Colonic mucosa (tissue), 4 donors: ENCODE measurements around the gene RNF222. TPM values are rescaled to one million over a fixed set of nuclear protein-coding genes. Genes with fewer than 3 reads are reported as not detected.
"Not testable (repeated sequence)": the region's sequence is repeated elsewhere in the genome, so short reads cannot be mapped to it uniquely, and the experiment has no call there.

ENCODE experiments used
- DNase-seq: peaks from one replicate; pipeline ENCODE4 v3.0.0-alpha.2; 2020
- H3K27ac ChIP-seq: fragments of 200-600 bp; one replicate; pipeline ENCODE4 v1.8.0; 2021
- H3K27me3 ChIP-seq: fragments of 200-600 bp; one replicate; pipeline ENCODE4 v1.8.0; 2021
- H3K36me3 ChIP-seq: fragments of 200-600 bp; one replicate; pipeline ENCODE4 v1.8.0; 2021
- H3K4me1 ChIP-seq: fragments of 200-600 bp; one replicate; pipeline ENCODE4 v1.8.0; 2021; ENCODE audit warnings: mild to moderate bottlenecking
- H3K4me3 ChIP-seq: fragments of 200-600 bp; one replicate; pipeline ENCODE4 v1.8.0; 2021
- H3K9ac ChIP-seq, 2 donors: one replicate each; pipeline ENCODE4 v1.7.0; 2013; ENCODE audit warnings: control low read depth in 2 of 2, low read depth in 2 of 2, low read length in 2 of 2
- H3K9me3 ChIP-seq: fragments of 200-600 bp; one replicate; pipeline ENCODE4 v1.8.0; 2021
- intact Hi-C: fragments of 100-400 bp; cut with DNase I; formaldehyde crosslinking; loops from one replicate; pipeline ENCODE4 v1.14.1; 2022
- total RNA-seq, 2 donors: library from RNA; stranded (reverse); fragmentation: NEBNext Ultra II Directional in 1 of 2; extraction: Animal tissue kit (Norgen Biotek cat#: 25700) in 1 of 2; gene quantifications; one replicate each; pipeline ENCODE4 v1.2.1, GENCODE V29; 2021
- TF ChIP-seq, protein P1 (sequence below): fragments of 200-600 bp; IDR thresholded peaks from one replicate; pipeline ENCODE4 v1.8.0; 2022; ENCODE audit warnings: antibody characterized with exemption, mild to moderate bottlenecking
- donor health status: healthy.
- donor health status: DM: no; HTN: no; CAD: no.
- donor health status: DM: no; HTN: no; CAD: no.

RNF222 gene
- total RNA-seq, 2 donors from 2014 or later: not detected

DNA sequence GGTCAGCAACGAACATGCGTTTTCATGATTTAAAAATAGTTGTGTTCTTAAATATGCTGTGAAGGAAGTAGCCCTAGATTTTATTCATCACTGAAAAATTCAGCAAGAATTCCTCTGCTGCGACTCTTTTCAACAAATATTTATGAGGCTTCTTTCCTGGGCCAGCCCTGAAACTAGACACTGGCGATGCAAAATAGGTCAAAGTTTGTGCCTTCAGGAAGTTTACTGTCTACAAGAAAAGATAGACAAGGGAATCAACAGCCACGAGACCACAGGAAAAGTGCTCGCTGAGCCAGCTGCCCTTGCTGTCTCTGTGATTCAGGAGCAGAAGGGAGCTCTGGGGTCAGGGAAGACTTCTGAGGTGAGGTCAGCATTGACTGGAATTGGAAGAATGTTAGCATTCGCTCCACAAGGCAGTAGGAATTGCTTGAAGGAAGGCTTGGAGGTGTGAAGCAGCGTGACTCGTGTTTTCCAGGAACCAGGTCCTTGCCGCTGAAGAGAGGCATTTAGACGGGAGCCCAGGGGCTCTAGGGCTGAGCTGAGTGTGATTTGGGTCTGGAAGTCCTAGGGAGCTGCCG, 12.7 kb downstream of the RNF222 start:
- H3K27ac ChIP-seq: peak overlapping the region; percentile 6
- no peaks in the 10 kb centered on the region for H3K9me3 ChIP-seq
- H3K27me3 ChIP-seq: no peaks in the 10 kb centered on the region
- peaks cover 18% of the 10 kb centered on the region for H3K4me1 ChIP-seq
- intact Hi-C loops: loop anchor here (10.0 kb wide), 1 partner anchor 130 kb away; no protein-coding TSS in a partner anchor
- H3K4me3 ChIP-seq: no peak overlapping the region
- TF ChIP-seq, protein P1, sequence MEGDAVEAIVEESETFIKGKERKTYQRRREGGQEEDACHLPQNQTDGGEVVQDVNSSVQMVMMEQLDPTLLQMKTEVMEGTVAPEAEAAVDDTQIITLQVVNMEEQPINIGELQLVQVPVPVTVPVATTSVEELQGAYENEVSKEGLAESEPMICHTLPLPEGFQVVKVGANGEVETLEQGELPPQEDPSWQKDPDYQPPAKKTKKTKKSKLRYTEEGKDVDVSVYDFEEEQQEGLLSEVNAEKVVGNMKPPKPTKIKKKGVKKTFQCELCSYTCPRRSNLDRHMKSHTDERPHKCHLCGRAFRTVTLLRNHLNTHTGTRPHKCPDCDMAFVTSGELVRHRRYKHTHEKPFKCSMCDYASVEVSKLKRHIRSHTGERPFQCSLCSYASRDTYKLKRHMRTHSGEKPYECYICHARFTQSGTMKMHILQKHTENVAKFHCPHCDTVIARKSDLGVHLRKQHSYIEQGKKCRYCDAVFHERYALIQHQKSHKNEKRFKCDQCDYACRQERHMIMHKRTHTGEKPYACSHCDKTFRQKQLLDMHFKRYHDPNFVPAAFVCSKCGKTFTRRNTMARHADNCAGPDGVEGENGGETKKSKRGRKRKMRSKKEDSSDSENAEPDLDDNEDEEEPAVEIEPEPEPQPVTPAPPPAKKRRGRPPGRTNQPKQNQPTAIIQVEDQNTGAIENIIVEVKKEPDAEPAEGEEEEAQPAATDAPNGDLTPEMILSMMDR: no peak
- no peak for DNase-seq
- H3K9ac ChIP-seq: no peak overlapping the region
- H3K36me3 ChIP-seq: no peaks in the 10 kb centered on the region

DNA sequence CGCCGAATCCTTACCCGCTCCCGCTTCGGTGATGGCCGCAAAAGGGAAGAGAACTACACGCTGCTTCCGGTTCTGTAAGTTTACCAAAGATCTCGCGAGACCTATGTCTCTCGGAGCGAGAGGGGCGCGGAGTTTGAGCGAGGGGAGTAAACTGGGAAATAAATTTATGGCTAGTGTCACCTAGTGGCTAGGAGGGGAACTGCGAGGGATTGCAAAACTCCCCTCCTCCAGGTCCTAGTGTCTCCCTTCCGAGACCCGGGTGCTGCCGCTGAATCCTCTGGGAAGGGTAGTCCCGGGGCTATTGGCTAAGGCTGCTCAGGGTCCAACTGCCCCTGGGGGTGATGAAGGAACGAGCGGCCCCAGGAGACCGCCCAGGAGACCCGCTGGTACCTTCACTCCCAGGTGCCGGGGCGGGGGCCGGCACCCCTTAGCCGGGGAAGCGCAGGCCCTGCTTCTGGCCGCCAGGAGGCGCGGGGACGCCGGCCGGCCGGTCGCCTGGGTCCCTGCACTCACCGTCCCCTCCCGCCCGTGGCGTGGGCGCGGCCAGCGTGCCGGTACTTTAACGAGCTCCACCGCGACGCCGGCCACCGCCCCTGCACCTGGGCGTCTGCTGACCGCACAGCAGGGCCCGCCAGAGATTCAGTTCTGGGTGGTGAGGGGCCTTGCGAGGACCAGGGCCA, 14.3 kb downstream of the RNF222 start, which contains the start of gene RPL26:
TSS of gene RPL26 (minus strand) at position 51 of the 680 bp plus-strand sequence. CDS start 883 bp downstream, outside the sequence.
- H3K27me3 ChIP-seq: no peaks in the 10 kb centered on the region
- H3K27ac ChIP-seq: peak within 1 kb of the TSS; percentile 77
- H3K9ac ChIP-seq: peak within 1 kb of the TSS; percentile 76 to 79
- intact Hi-C loops: loop anchor here (10.0 kb wide), 1 partner anchor 128 kb away; no protein-coding TSS in a partner anchor
- peaks cover 12% of the 10 kb centered on the region for H3K36me3 ChIP-seq
- H3K4me3 ChIP-seq: peak within 1 kb of the TSS; percentile 82
- peak; percentile 98 for DNase-seq
- H3K4me1 ChIP-seq: peaks cover 18% of the 10 kb centered on the region
- H3K9me3 ChIP-seq: no peaks in the 10 kb centered on the region
- TF ChIP-seq, protein P1: peak; percentile 98

- Histone ChIP-seq H3K9ac (peak overlapping the region; percentile 64 to 76), H3K36me3 (peaks cover 12% of the 10 kb centered on the region), H3K27ac (peak overlapping the region; percentile 77), H3K4me1 (peaks cover 18% of the 10 kb centered on the region), H3K27me3 (no peaks in the 10 kb centered on the region), H3K4me3 (peak overlapping the region; percentile 82), H3K9me3 (no peaks in the 10 kb centered on the region)
- DNase-seq: no peak
- intact Hi-C loops: loop anchor here (10.0 kb wide), 1 partner anchor 128 kb away; no protein-coding TSS in a partner anchor
- TF ChIP-seq, protein P1: no peak
Measured at GRCh38 chr17:8382880-8383142, 14.8 kb downstream of the RNF222 start.

GRCh38 chr17:8382052-8382879, 15.4 kb downstream of the RNF222 start:
- peak overlapping the region; percentile 77 for H3K27ac ChIP-seq
- peaks cover 18% of the 10 kb centered on the region for H3K4me1 ChIP-seq
- no peak for DNase-seq

GRCh38 chr17:8380049-8380448, 17.6 kb downstream of the RNF222 start:
- DNase-seq: no peak
- Histone ChIP-seq H3K27ac (no peak overlapping the region), H3K9ac (no peak overlapping the region), H3K4me1 (peaks cover 22% of the 10 kb centered on the region), H3K9me3 (no peaks in the 10 kb centered on the region), H3K27me3 (no peaks in the 10 kb centered on the region), H3K4me3 (no peak overlapping the region), H3K36me3 (peaks cover 12% of the 10 kb centered on the region)
- TF ChIP-seq, protein P1: no peak
- intact Hi-C loops: loop anchor here (10.0 kb wide), 1 partner anchor 125 kb away; no protein-coding TSS in a partner anchor

More at GRCh38 chr17:8382052-8382879, 15.4 kb downstream of the RNF222 start:
- Histone ChIP-seq H3K9me3 (no peaks in the 10 kb centered on the region), H3K27me3 (no peaks in the 10 kb centered on the region), H3K4me3 (peak overlapping the region; percentile 82), H3K36me3 (peaks cover 12% of the 10 kb centered on the region), H3K9ac (peak overlapping the region; percentile 64 to 76)
- TF ChIP-seq, protein P1: no peak
- intact Hi-C loops: loop anchor here (10.0 kb wide), 1 partner anchor 127 kb away; no protein-coding TSS in a partner anchor

DNA sequence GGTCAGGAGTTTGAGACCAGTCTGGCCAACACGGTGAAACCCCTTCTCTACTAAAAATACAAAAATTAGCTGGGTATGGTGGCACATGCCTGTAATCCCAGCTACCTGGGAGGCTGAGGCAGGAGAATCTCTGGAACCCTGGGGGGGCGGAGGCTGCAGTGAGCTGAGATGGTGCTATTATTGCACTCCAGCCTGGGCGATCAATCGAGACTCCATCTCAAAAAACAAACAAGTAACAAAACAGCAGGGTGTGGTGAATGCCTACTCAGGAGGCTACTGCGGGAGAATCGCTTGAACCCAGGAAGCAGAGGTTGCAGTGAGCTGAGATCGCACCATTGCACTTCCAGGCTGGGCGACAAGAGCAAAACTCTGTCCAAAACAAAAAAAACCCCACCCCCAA, 19.5 kb downstream of the RNF222 start:
- H3K27ac ChIP-seq, H3K27me3 ChIP-seq, intact Hi-C loops, H3K4me3 ChIP-seq, H3K9me3 ChIP-seq, DNase-seq, H3K9ac ChIP-seq: not testable (repeated sequence)
- Histone ChIP-seq H3K36me3 (peaks cover 12% of the 10 kb centered on the region), H3K4me1 (peaks cover 19% of the 10 kb centered on the region)
